ENCODE measurements around the gene FGG. TPM values are rescaled to one million over a fixed set of nuclear protein-coding genes. Genes with fewer than 3 reads are reported as not detected.

The FGG gene
- total and polyA plus RNA-seq, 2 of the 13 experiments (the other 11 are each of a cell fraction or from before 2014, with no cell fraction given), result 1,037 to 2,423 TPM

GRCh38 chr4:154577324-154577723 is 35.1 kb downstream of the FGG start:
- WGBS (ENCODE audit: low lambda C conversion rate), result 0% methylated on average over 2 of the region's 2 CpGs
- Histone ChIP-seq H3K27ac (ENCODE audit: extremely low read length, insufficient read depth, low read length) (peak overlapping the region; percentile 71), H2AFZ (ENCODE audit: low read length) (no peak overlapping the region), H3K4me3 (replicated peaks in 1 of 3; ENCODE audit: insufficient read depth in 1 of 3, low read depth in 2 of 3, low read length in 3 of 3) (peak overlapping the region in 2 of 3 experiments; percentile 8 to 37; a peak in 1 of 6 replicates), H3K4me2 (ENCODE audit: low read depth, low read length) (peak overlapping the region; percentile 70), H3K27me3 (ENCODE audit: control insufficient read depth in 1 of 2, insufficient read depth in 2 of 2, low read length in 2 of 2) (no peaks in the 10 kb centered on the region), H3K9ac (ENCODE audit: insufficient read depth, low read depth, low read length) (peak overlapping the region; percentile 37), H4K20me1 (ENCODE audit: insufficient read depth, low read length) (no peaks in the 10 kb centered on the region), H3K4me1 (ENCODE audit: insufficient read depth, low read length) (peaks cover 38% of the 10 kb centered on the region), H3K79me2 (ENCODE audit: insufficient read depth, low read length) (no peaks in the 10 kb centered on the region), H3K36me3 (replicated peaks in 1 of 2; ENCODE audit: control insufficient read depth in 1 of 2, insufficient read depth in 2 of 2, low read length in 2 of 2) (no peaks in the 10 kb centered on the region), H3K9me3 (ENCODE audit: low read length) (no peaks in the 10 kb centered on the region)
- DNase-seq (ENCODE audit: low spot score), result peak; percentile 94
- peak; percentile 92 for FAIRE-seq
- BruUV-seq (replicated peaks), result no TSS peak
- in situ Hi-C loops (cut with HindIII; ENCODE audit: extremely low pct_ligation_motif_present, low pct_unique_long_range_greater_than_20kb), result no loop called here
- POLR2A ChIA-PET, result interaction anchor here (0.8 to 3.3 kb wide), 14 partner anchors 9 to 41 kb away, joined by 3 to 32 read pairs (median 11); partner anchors contain the start of genes FGA, FGB, FGG and PLRG1
- peak; percentile 96 for ATAC-seq
- CTCF ChIA-PET (ENCODE audit: low intra/inter-chr PET ratio, low total read pairs), result interaction anchor here (1.3 kb wide), 1 partner anchor 17 kb away, joined by 4 read pairs; no protein-coding TSS in a partner anchor
- intact Hi-C loops (cut with micrococcal nuclease; ENCODE audit: unreplicated experiment), result loop anchor here (1.0 to 2.0 kb wide), 3 partner anchors 13 to 40 kb away; partner anchors contain the start of gene FGA
- TF ChIP-seq ZFYVE20 (CRISPR knock-in tag; IDR thresholded peaks at IDR 0.05; ENCODE audit: borderline replicate concordance, low read depth), result no peak
- TF ChIP-seq ZNF644 (CRISPR knock-in tag; IDR thresholded peaks at IDR 0.05; ENCODE audit: low read depth), result peak; percentile 15; the same call in 1 of the 2 replicates
- TF ChIP-seq DMTF1 (CRISPR knock-in tag; IDR thresholded peaks at IDR 0.05), result no peak
- TF ChIP-seq NFAT5 (CRISPR knock-in tag; IDR thresholded peaks at IDR 0.05), result no peak
- TF ChIP-seq EED (CRISPR knock-in tag; IDR thresholded peaks at IDR 0.05), result no peak
- no peak for TF ChIP-seq AHR (CRISPR knock-in tag; IDR thresholded peaks at IDR 0.05)
- peak; percentile 74; the same call in 1 of the 2 replicates for TF ChIP-seq RXRA (CRISPR knock-in tag; IDR thresholded peaks at IDR 0.05)
- no peak for TF ChIP-seq ZNF766 (CRISPR knock-in tag; IDR thresholded peaks at IDR 0.05; ENCODE audit: borderline replicate concordance)
- TF ChIP-seq U2AF2 (IDR thresholded peaks at IDR 0.05; ENCODE audit: low read depth, low read length), result no peak
- 0 out of 2 replicates have a peak, but pooled peaks have one; percentile 32 for TF ChIP-seq KDM1A (CRISPR knock-in tag; IDR thresholded peaks at IDR 0.05)
- TF ChIP-seq SMARCC2 (IDR thresholded peaks at IDR 0.05), result no peak
- no peak for TF ChIP-seq ZNF597 (CRISPR knock-in tag; IDR thresholded peaks at IDR 0.05)
- no peak for TF ChIP-seq SPEN (CRISPR knock-in tag; IDR thresholded peaks at IDR 0.05; ENCODE audit: low read depth)
- TF ChIP-seq HOXD1 (CRISPR knock-in tag; IDR thresholded peaks at IDR 0.05), result peak; percentile 55; the same call in 1 of the 2 replicates

All from HepG2 (cell line).